ENCODE results near the gene GCA. TPM values are rescaled to one million over a fixed set of nuclear protein-coding genes. Genes with fewer than 3 reads are reported as not detected.

GCA gene
- polyA plus RNA-seq, 1 donor: 37.7 TPM

DNA sequence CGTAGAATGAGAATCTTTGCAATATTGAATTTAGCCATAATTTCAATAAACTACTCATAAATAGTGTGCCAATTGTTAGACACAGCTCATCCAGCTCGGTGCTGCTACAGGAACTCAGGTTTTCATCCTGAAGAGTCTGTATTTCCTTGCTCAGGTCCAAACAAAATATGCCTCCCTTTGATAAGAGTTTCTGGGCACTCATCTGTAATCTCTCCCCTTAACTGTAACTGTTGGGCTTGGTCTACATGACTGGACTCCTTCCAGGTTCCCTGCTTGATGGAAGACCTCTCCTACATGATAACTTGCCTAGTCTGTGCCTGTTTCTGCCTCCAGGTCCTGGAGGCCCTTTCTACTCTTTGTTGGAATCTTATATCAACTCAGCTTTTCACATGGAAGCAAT is 57.9 kb downstream of the GCA start:
- H3K9me3 ChIP-seq (ENCODE audit: control insufficient read depth, low read depth, low read length): no peaks in the 10 kb centered on the region

GRCh38 chr2:162403884-162404283 is 60.0 kb downstream of the GCA start:
- DNase-seq: no peak
- WGBS (ENCODE audit: insufficient coverage, low lambda C conversion rate): no CpG with 5 or more reads among the region's 1 CpG
- H3K9me3 ChIP-seq (ENCODE audit: control insufficient read depth, low read depth, low read length): no peaks in the 10 kb centered on the region
- no peak overlapping the region for H3K4me3 ChIP-seq (ENCODE audit: low read length)
- H3K36me3 ChIP-seq (ENCODE audit: control insufficient read depth, insufficient read depth, low read length): no peaks in the 10 kb centered on the region
- no peaks in the 10 kb centered on the region for H3K27me3 ChIP-seq (ENCODE audit: control insufficient read depth, insufficient read depth, low read length)
- no peaks in the 10 kb centered on the region for H3K4me1 ChIP-seq (ENCODE audit: control insufficient read depth, insufficient read depth, low read length)
- H3K27ac ChIP-seq (ENCODE audit: low read length): no peak overlapping the region

More for the DNA sequence above, 57.9 kb downstream of the GCA start:
- H3K27me3 ChIP-seq (ENCODE audit: control insufficient read depth, insufficient read depth, low read length): no peaks in the 10 kb centered on the region
- WGBS (ENCODE audit: insufficient coverage, low lambda C conversion rate): no CpG with 5 or more reads among the region's 2 CpGs
- no peak for DNase-seq
- H3K27ac ChIP-seq (ENCODE audit: low read length): no peak overlapping the region
- H3K4me3 ChIP-seq (ENCODE audit: low read length): no peak overlapping the region
- no peaks in the 10 kb centered on the region for H3K4me1 ChIP-seq (ENCODE audit: control insufficient read depth, insufficient read depth, low read length)
- H3K36me3 ChIP-seq (ENCODE audit: control insufficient read depth, insufficient read depth, low read length): no peaks in the 10 kb centered on the region

Other genes starting within 250 kb of the GCA start
- 83.8 TPM for gene GCG, start 191.9 kb upstream of the GCA start, polyA plus RNA-seq
- 10.6 TPM for gene FAP, start 100.7 kb upstream of the GCA start, polyA plus RNA-seq
- 17.6 TPM for gene IFIH1, start 25.4 kb upstream of the GCA start, polyA plus RNA-seq